ENCODE results near the gene SSH2.

SSH2 gene

DNA sequence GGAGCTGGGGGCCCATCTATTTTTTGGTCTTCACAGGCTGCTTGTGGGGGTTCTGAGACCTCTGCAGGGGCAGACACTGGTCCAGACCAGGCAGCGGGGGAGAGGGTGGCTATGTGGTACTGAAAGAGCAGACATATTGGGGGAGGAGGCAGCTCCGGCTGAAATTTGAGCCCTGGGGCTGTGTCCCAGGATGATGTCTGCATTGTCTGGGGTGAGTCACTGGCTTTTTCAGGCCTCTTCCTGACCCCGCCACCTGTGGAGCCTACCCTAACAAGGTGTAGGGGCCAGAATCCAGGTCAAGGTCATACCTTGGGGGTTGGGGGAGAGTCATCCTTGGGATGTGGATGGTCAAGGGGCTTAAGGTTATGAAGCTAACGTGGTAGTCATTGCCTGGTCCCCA, 309.8 kb downstream of the SSH2 start:
- no peak for TF ChIP-seq CTCF (IDR thresholded peaks at IDR 0.05; ENCODE audit: control insufficient read depth, insufficient read depth, low read depth, low read length, missing control alignments)
- no peak overlapping the region for H3K4me3 ChIP-seq (ENCODE audit: control insufficient read depth, low read depth, low read length)
- DNase-seq (ENCODE audit: low read depth): no peak

- no peak overlapping the region for H3K4me3 ChIP-seq (ENCODE audit: control insufficient read depth, low read depth, low read length)
- no peak for DNase-seq (ENCODE audit: low read depth)
- peak; percentile 11 for TF ChIP-seq CTCF (IDR thresholded peaks at IDR 0.05; ENCODE audit: control insufficient read depth, insufficient read depth, low read depth, low read length, missing control alignments)
Measured at GRCh38 chr17:29619251-29619650, 310.8 kb downstream of the SSH2 start.

- TF ChIP-seq CTCF (IDR thresholded peaks at IDR 0.05; ENCODE audit: control insufficient read depth, insufficient read depth, low read depth, low read length, missing control alignments): no peak
- H3K4me3 ChIP-seq (ENCODE audit: control insufficient read depth, low read depth, low read length): no peak overlapping the region
- no peak for DNase-seq (ENCODE audit: low read depth)
Measured at GRCh38 chr17:29618272-29619065, 311.6 kb downstream of the SSH2 start.

GRCh38 chr17:29617481-29618271, 312.4 kb downstream of the SSH2 start:
- no peak overlapping the region for H3K4me3 ChIP-seq (ENCODE audit: control insufficient read depth, low read depth, low read length)
- no peak for DNase-seq (ENCODE audit: low read depth)
- peak; percentile 8 for TF ChIP-seq CTCF (IDR thresholded peaks at IDR 0.05; ENCODE audit: control insufficient read depth, insufficient read depth, low read depth, low read length, missing control alignments)

DNA sequence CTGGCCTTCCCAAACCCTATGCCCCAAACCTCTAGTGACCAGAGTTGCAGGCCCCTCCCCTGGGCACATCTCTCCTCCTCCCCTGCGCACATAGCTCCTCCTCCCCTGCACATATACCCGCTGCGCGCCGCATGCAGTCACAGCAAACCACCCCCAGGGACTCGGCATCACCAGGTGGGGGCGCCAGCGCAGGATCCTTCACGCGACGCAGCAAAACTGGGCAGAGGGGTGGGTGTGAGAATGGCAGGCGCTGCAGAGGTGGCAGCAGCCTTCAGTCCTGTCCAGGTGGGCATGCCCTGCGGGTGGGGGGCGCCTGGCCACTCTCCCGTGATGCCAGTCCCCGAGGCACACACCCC, 312.9 kb downstream of the SSH2 start:
- H3K4me3 ChIP-seq (ENCODE audit: control insufficient read depth, low read depth, low read length): no peak overlapping the region
- peak; percentile 42 for TF ChIP-seq CTCF (IDR thresholded peaks at IDR 0.05; ENCODE audit: control insufficient read depth, insufficient read depth, low read depth, low read length, missing control alignments)
- DNase-seq (ENCODE audit: low read depth): no peak

DNA sequence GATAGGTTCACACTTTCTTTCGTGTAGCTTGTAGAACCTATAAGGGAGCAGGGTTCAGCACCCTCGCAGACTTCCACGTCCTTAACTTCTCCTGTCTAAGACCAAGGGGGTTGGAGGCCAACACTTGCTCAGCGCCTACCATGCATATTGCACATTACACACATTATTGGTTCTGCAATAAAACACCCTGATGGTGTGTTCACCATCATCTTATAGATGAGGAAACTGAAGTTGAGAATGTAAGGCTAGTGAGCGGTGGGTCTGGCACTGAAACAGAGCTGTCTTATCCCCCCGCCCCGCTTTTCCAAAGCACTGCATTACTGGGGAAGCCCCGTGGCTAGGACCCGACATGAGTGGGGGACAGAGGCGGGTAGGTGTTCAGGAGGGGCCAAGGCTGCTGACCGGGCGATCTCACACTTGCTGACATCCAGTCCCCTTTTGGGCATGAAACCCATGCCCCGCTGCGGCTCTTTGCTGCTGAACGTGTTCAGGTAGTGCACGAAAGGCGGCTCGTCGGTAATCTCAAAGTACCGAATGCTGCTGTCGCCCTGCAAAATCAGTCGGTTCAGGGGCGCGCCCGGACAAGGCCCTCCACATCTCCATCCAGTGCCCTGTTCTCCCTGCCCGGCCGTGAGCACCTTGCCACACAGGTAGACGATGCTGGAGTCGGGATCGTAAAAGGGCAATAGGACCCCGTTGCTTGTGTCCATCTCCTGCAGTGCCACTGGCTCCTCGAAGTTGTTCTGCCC, 313.6 kb downstream of the SSH2 start:
- TF ChIP-seq CTCF (IDR thresholded peaks at IDR 0.05; ENCODE audit: control insufficient read depth, insufficient read depth, low read depth, low read length, missing control alignments): no peak
- DNase-seq (ENCODE audit: low read depth): no peak
- no peak overlapping the region for H3K4me3 ChIP-seq (ENCODE audit: control insufficient read depth, low read depth, low read length)
